H9 (cell line): ENCODE results near the gene KCNH4. TPM values are rescaled to one million over a fixed set of nuclear protein-coding genes. Genes with fewer than 3 reads are reported as not detected.

Experiments
- DNase-seq: peaks from one replicate; pipeline ENCODE4 v3.0.0-alpha.2; 2017
- H2AFZ ChIP-seq: one replicate; pipeline ENCODE4 v1.6.1; 2013; ENCODE audit warnings: mild to moderate bottlenecking, low read length, control low read depth, moderate library complexity
- H2AK5ac ChIP-seq: 2 replicates; pipeline ENCODE4 v1.6.1; 2013; ENCODE audit warnings: low read length, control low read depth, mixed read lengths; ENCODE audit not compliant: insufficient read length
- H2BK120ac ChIP-seq: one replicate; pipeline ENCODE4 v1.6.1; 2013; ENCODE audit warnings: low read depth, mild to moderate bottlenecking, low read length, control low read depth, inconsistent platforms; ENCODE audit not compliant: poor library complexity, severe bottlenecking
- H2BK12ac ChIP-seq: 2 replicates; pipeline ENCODE4 v1.6.1; 2013; ENCODE audit warnings: low read length, control low read depth, mixed read lengths, low read depth; ENCODE audit not compliant: insufficient read length
- H2BK15ac ChIP-seq: 2 replicates; pipeline ENCODE4 v1.6.1; 2013; ENCODE audit warnings: low read depth, low read length, control low read depth
- H2BK20ac ChIP-seq: one replicate; pipeline ENCODE4 v1.6.1; 2013; ENCODE audit warnings: low read depth, mild to moderate bottlenecking, low read length, control low read depth, inconsistent platforms; ENCODE audit not compliant: poor library complexity, severe bottlenecking
- H2BK5ac ChIP-seq: 2 replicates; pipeline ENCODE4 v1.6.1; 2013; ENCODE audit warnings: low read length, control low read depth, mixed read lengths; ENCODE audit not compliant: insufficient read length
- H3K14ac ChIP-seq: 2 replicates; pipeline ENCODE4 v1.6.1; 2013; ENCODE audit warnings: low read length, control low read depth; ENCODE audit not compliant: insufficient read depth
- H3K18ac ChIP-seq: 2 replicates; pipeline ENCODE4 v1.6.1; 2013; ENCODE audit warnings: low read depth, mild to moderate bottlenecking, mixed read lengths, low read length, control low read depth; ENCODE audit not compliant: insufficient read length
- H3K23ac ChIP-seq: 2 replicates; pipeline ENCODE4 v1.6.1; 2013; ENCODE audit warnings: low read length, control low read depth, mixed read lengths, low read depth; ENCODE audit not compliant: insufficient read length
- H3K23me2 ChIP-seq: 2 replicates; pipeline ENCODE4 v1.6.1; 2013; ENCODE audit warnings: low read depth, mild to moderate bottlenecking, mixed read lengths, low read length, control low read depth; ENCODE audit not compliant: insufficient read length, poor library complexity, severe bottlenecking
- H3K27ac ChIP-seq: 2 replicates; pipeline ENCODE4 v1.5.1; 2013; ENCODE audit warnings: low read length, control low read depth, mixed read lengths, low read depth; ENCODE audit not compliant: insufficient read length
- H3K27me3 ChIP-seq: 2 replicates; pipeline ENCODE4 v1.6.1; 2013; ENCODE audit warnings: low read length, control low read depth, inconsistent platforms; ENCODE audit not compliant: insufficient read depth
- H3K4ac ChIP-seq: 2 replicates; pipeline ENCODE4 v1.6.1; 2013; ENCODE audit warnings: low read depth, mild to moderate bottlenecking, control low read depth, inconsistent platforms, low read length, moderate library complexity
- H3K4me1 ChIP-seq: 2 replicates; pipeline ENCODE4 v1.6.1; 2013; ENCODE audit warnings: low read length, control low read depth, inconsistent platforms; ENCODE audit not compliant: insufficient read depth
- H3K4me2 ChIP-seq: 2 replicates; pipeline ENCODE4 v1.6.1; 2013; ENCODE audit warnings: low read length, control low read depth, mixed read lengths; ENCODE audit not compliant: insufficient read length, insufficient read depth
- H3K56ac ChIP-seq: 2 replicates; pipeline ENCODE4 v1.6.1; 2013; ENCODE audit warnings: low read depth, mild to moderate bottlenecking, mixed read lengths, low read length, control low read depth; ENCODE audit not compliant: insufficient read length
- H3K79me1 ChIP-seq: 2 replicates; pipeline ENCODE4 v1.6.1; 2013; ENCODE audit warnings: low read depth, mild to moderate bottlenecking, moderate library complexity, low read length, control low read depth, inconsistent platforms; ENCODE audit not compliant: insufficient read depth, poor library complexity, severe bottlenecking
- H3K79me2 ChIP-seq: 2 replicates; pipeline ENCODE4 v1.6.1; 2013; ENCODE audit warnings: low read length, control low read depth, inconsistent platforms; ENCODE audit not compliant: insufficient read depth
- H3K9ac ChIP-seq: 2 replicates; pipeline ENCODE4 v1.6.1; 2013; ENCODE audit warnings: low read length, control low read depth, mixed read lengths; ENCODE audit not compliant: insufficient read length; ENCODE audit errors: extremely low read depth
- H3K9me3 ChIP-seq: one replicate; pipeline ENCODE4 v1.6.1; 2013; ENCODE audit warnings: low read depth, low read length, inconsistent platforms; ENCODE audit not compliant: control insufficient read depth
- H3T11ph ChIP-seq: one replicate; pipeline ENCODE4 v1.6.1; 2013; ENCODE audit warnings: mild to moderate bottlenecking, low read length, control low read depth, inconsistent platforms
- H4K20me1 ChIP-seq: one replicate; pipeline ENCODE4 v1.6.1; 2013; ENCODE audit not compliant: control insufficient read depth, insufficient read length, insufficient read depth
- H4K5ac ChIP-seq: 2 replicates; pipeline ENCODE4 v1.6.1; 2013; ENCODE audit warnings: low read depth, mild to moderate bottlenecking, mixed read lengths, low read length, control low read depth; ENCODE audit not compliant: insufficient read length
- H4K8ac ChIP-seq: replicated peaks from 2 replicates; pipeline ENCODE4 v1.6.1; 2013; ENCODE audit warnings: low read length, control low read depth, mixed read lengths, low read depth; ENCODE audit not compliant: insufficient read length
- H4K91ac ChIP-seq: 2 replicates; pipeline ENCODE4 v1.6.1; 2013; ENCODE audit warnings: low read depth, mild to moderate bottlenecking, moderate library complexity, mixed read lengths, low read length, control low read depth; ENCODE audit not compliant: insufficient read length
- H3K27ac Mint-ChIP-seq, 3 experiments: 2 replicates in 2 of 3; 3 replicates in 1 of 3; pipeline ENCODE4 v1.8.0; 2020 to 2021; ENCODE audit warnings: mixed read lengths in 3 of 3, mild to moderate bottlenecking in 1 of 3, moderate library complexity in 1 of 3
- H3K27me3 Mint-ChIP-seq: 2 replicates; pipeline ENCODE4 v1.8.0; 2021; ENCODE audit warnings: low read depth, mild to moderate bottlenecking, moderate library complexity, mixed read lengths
- H3K36me3 Mint-ChIP-seq, 3 experiments: 2 replicates in 2 of 3; 3 replicates in 1 of 3; pipeline ENCODE4 v1.8.0; 2020 to 2021; ENCODE audit warnings: low read depth in 3 of 3, mixed read lengths in 3 of 3; ENCODE audit not compliant: insufficient read depth in 1 of 3
- H3K4me1 Mint-ChIP-seq, 2 experiments: 2 replicates each; pipeline ENCODE4 v1.8.0; 2020; ENCODE audit warnings: mixed read lengths in 2 of 2
- H3K4me3 Mint-ChIP-seq, 2 experiments: 2 replicates in 1 of 2; 3 replicates in 1 of 2; pipeline ENCODE4 v1.8.0; 2020 to 2021; ENCODE audit warnings: mild to moderate bottlenecking in 2 of 2, mixed read lengths in 2 of 2, moderate library complexity in 1 of 2
- H3K9me3 Mint-ChIP-seq, 2 experiments: 2 replicates in 1 of 2; 3 replicates in 1 of 2; pipeline ENCODE4 v1.8.0; 2020; ENCODE audit warnings: mild to moderate bottlenecking in 2 of 2, mixed read lengths in 2 of 2, moderate library complexity in 1 of 2
- WGBS: extraction: QIAGEN DNeasy Blood & Tissue Kit; methylation state at CpG from one replicate; pipeline ENCODE4 v1.1.7; 2013; ENCODE audit warnings: missing lambda C conversion rate, low lambda C conversion rate, mixed read lengths; ENCODE audit not compliant: insufficient read length; ENCODE audit errors: extremely low coverage; 5-methylcytosine and 5-hydroxymethylcytosine counted together
- total RNA-seq: library from RNA; stranded (reverse); gene quantifications from 2 replicates; pipeline ENCODE4 v1.2.1, GENCODE V29; 2021
- TF ChIP-seq, protein P1 (sequence below): fragments of 200-600 bp; sonication (generic); conservative IDR thresholded peaks from 3 replicates; pipeline ENCODE4 v1.8.0; 2021; ENCODE audit warnings: antibody characterized with exemption, mild to moderate bottlenecking

Gene KCNH4
- total RNA-seq, 1 experiment from 2014 or later: not detected

- H3K4me1 ChIP-seq: no peaks in the 10 kb centered on the region
- Mint-ChIP-seq H3K36me3 (peaks cover 3 to 18% (median 15%) of the 10 kb centered on the region in 3 experiments; a peak in 5 of 7 replicates), H3K27ac (peak overlapping the region in 1 of 3 experiments; percentile 86; a peak in 3 of 7 replicates), H3K9me3 (no peaks in the 10 kb centered on the region), H3K4me3 (no peak overlapping the region), H3K27me3 (no peaks in the 10 kb centered on the region), H3K4me1 (peaks cover 11 to 17% of the 10 kb centered on the region in 2 experiments)
- no peak overlapping the region for H2AK5ac ChIP-seq
- TF ChIP-seq, protein P1, sequence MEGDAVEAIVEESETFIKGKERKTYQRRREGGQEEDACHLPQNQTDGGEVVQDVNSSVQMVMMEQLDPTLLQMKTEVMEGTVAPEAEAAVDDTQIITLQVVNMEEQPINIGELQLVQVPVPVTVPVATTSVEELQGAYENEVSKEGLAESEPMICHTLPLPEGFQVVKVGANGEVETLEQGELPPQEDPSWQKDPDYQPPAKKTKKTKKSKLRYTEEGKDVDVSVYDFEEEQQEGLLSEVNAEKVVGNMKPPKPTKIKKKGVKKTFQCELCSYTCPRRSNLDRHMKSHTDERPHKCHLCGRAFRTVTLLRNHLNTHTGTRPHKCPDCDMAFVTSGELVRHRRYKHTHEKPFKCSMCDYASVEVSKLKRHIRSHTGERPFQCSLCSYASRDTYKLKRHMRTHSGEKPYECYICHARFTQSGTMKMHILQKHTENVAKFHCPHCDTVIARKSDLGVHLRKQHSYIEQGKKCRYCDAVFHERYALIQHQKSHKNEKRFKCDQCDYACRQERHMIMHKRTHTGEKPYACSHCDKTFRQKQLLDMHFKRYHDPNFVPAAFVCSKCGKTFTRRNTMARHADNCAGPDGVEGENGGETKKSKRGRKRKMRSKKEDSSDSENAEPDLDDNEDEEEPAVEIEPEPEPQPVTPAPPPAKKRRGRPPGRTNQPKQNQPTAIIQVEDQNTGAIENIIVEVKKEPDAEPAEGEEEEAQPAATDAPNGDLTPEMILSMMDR: no peak
- no peak overlapping the region for H2BK20ac ChIP-seq
- no peaks in the 10 kb centered on the region for H3K9me3 ChIP-seq
- no peak overlapping the region for H3K9ac ChIP-seq
- H4K8ac ChIP-seq: no peak overlapping the region
- DNase-seq: no peak
- no peaks in the 10 kb centered on the region for H3K27me3 ChIP-seq
- H3K4ac ChIP-seq: no peak overlapping the region
- H3K18ac ChIP-seq: no peak overlapping the region
- no peak overlapping the region for H2AFZ ChIP-seq
- no peaks in the 10 kb centered on the region for H3K79me1 ChIP-seq
- no peak overlapping the region for H2BK5ac ChIP-seq
- no peak overlapping the region for H3K14ac ChIP-seq
- no peak overlapping the region for H3T11ph ChIP-seq
- H2BK15ac ChIP-seq: no peak overlapping the region
- H4K5ac ChIP-seq: no peak overlapping the region
- no peaks in the 10 kb centered on the region for H4K20me1 ChIP-seq
- H3K23me2 ChIP-seq: peaks cover 3% of the 10 kb centered on the region
- H3K79me2 ChIP-seq: no peaks in the 10 kb centered on the region
- H3K27ac ChIP-seq: no peak overlapping the region
- H2BK12ac ChIP-seq: no peak overlapping the region
- no CpG with 5 or more reads among the region's 8 CpGs for WGBS
- H3K4me2 ChIP-seq: no peak overlapping the region
- H2BK120ac ChIP-seq: no peak overlapping the region
- no peak overlapping the region for H3K23ac ChIP-seq
- no peak overlapping the region for H3K56ac ChIP-seq
- no peak overlapping the region for H4K91ac ChIP-seq
These were observed 16.7 kb upstream of the KCNH4 start for GRCh38 chr17:42197564-42198156.
